WTC11 (cell line): Measurements from ENCODE around the gene HLA-DMA. TPM values are rescaled to one million over a fixed set of nuclear protein-coding genes. Genes with fewer than 3 reads are reported as not detected.

Experiments
- AR ChIP-seq: fragments of 250-450 bp; sonication (Bioruptor Pico); IDR thresholded peaks from 2 replicates; pipeline ENCODE4 v1.9.0; 2021; ENCODE audit warnings: mild to moderate bottlenecking
- ATF3 ChIP-seq: sonication (generic); formaldehyde crosslinking; conservative IDR thresholded peaks from 2 replicates; pipeline ENCODE4 v1.8.1; 2022; ENCODE audit warnings: mild to moderate bottlenecking, missing genetic modification reagents
- CREM ChIP-seq: sonication (generic); formaldehyde crosslinking; IDR thresholded peaks from 2 replicates; pipeline ENCODE4 v1.8.1; 2022; ENCODE audit warnings: mild to moderate bottlenecking, missing genetic modification reagents, moderate library complexity
- E2F1 ChIP-seq: sonication (generic); formaldehyde crosslinking; IDR thresholded peaks from 2 replicates; pipeline ENCODE4 v1.8.0; 2022; ENCODE audit warnings: mild to moderate bottlenecking, missing genetic modification reagents
- ETV6 ChIP-seq: sonication (generic); formaldehyde crosslinking; IDR thresholded peaks from 2 replicates; pipeline ENCODE4 v1.8.1; 2022; ENCODE audit warnings: mild to moderate bottlenecking, missing genetic modification reagents
- FOXK1 ChIP-seq: sonication (generic); formaldehyde crosslinking; IDR thresholded peaks from 2 replicates; pipeline ENCODE4 v1.8.0; 2022; ENCODE audit warnings: mild to moderate bottlenecking, moderate library complexity, missing genetic modification reagents
- GABPB1 ChIP-seq: sonication (generic); formaldehyde crosslinking; IDR thresholded peaks from 2 replicates; pipeline ENCODE4 v1.8.1; 2023; ENCODE audit warnings: mild to moderate bottlenecking, missing genetic modification reagents
- GRHL2 ChIP-seq: fragments of 250-450 bp; sonication (Bioruptor Pico); IDR thresholded peaks from 2 replicates; pipeline ENCODE4 v1.8.0; 2022; ENCODE audit warnings: mild to moderate bottlenecking, moderate library complexity; ENCODE audit not compliant: insufficient replicate concordance, severe bottlenecking
- GTF2I ChIP-seq: fragments of 250-450 bp; sonication (Bioruptor Pico); conservative IDR thresholded peaks from 2 replicates; pipeline ENCODE4 v1.4.0; 2021; ENCODE audit warnings: mild to moderate bottlenecking
- HMGA2 ChIP-seq: fragments of 250-450 bp; sonication (Bioruptor Pico); IDR thresholded peaks from 2 replicates; pipeline ENCODE4 v1.4.0; 2021; ENCODE audit warnings: mild to moderate bottlenecking, moderate library complexity
- MXD4 ChIP-seq: fragments of 250-450 bp; sonication (Bioruptor Pico); IDR thresholded peaks from 2 replicates; pipeline ENCODE4 v1.8.0; 2021; ENCODE audit warnings: mild to moderate bottlenecking, moderate library complexity, borderline replicate concordance
- NR2C2 ChIP-seq: sonication (generic); formaldehyde crosslinking; IDR thresholded peaks from 2 replicates; pipeline ENCODE4 v1.8.0; 2022; ENCODE audit warnings: mild to moderate bottlenecking, missing genetic modification reagents
- NR3C1 ChIP-seq: sonication (generic); formaldehyde crosslinking; conservative IDR thresholded peaks from 2 replicates; pipeline ENCODE4 v1.8.1; 2023; ENCODE audit warnings: low read depth, mild to moderate bottlenecking, missing genetic modification reagents
- PRRX2 ChIP-seq: fragments of 250-450 bp; sonication (Bioruptor Pico); IDR thresholded peaks from 2 replicates; pipeline ENCODE4 v1.8.0; 2021; ENCODE audit warnings: mild to moderate bottlenecking
- SMAD3 ChIP-seq: sonication (generic); formaldehyde crosslinking; IDR thresholded peaks from 2 replicates; pipeline ENCODE4 v1.8.0; 2022; ENCODE audit warnings: missing genetic modification reagents, mild to moderate bottlenecking, borderline replicate concordance
- SMAD4 ChIP-seq: sonication (generic); formaldehyde crosslinking; IDR thresholded peaks from 2 replicates; pipeline ENCODE4 v1.8.0; 2022; ENCODE audit warnings: mild to moderate bottlenecking, missing genetic modification reagents
- SOX15 ChIP-seq: fragments of 250-450 bp; sonication (Bioruptor Pico); IDR thresholded peaks from 2 replicates; pipeline ENCODE4 v1.9.0; 2021; ENCODE audit warnings: mild to moderate bottlenecking
- SP1 ChIP-seq: sonication (generic); formaldehyde crosslinking; conservative IDR thresholded peaks from 2 replicates; pipeline ENCODE4 v1.8.1; 2022; ENCODE audit warnings: missing genetic modification reagents
- STAT6 ChIP-seq: sonication (generic); formaldehyde crosslinking; conservative IDR thresholded peaks from 2 replicates; pipeline ENCODE4 v1.8.1; 2023; ENCODE audit warnings: mild to moderate bottlenecking, low read depth, missing genetic modification reagents, moderate library complexity
- TEAD1 ChIP-seq: sonication (generic); formaldehyde crosslinking; IDR thresholded peaks from 2 replicates; pipeline ENCODE4 v1.8.0; 2022; ENCODE audit warnings: mild to moderate bottlenecking, missing genetic modification reagents
- TEAD4 ChIP-seq: sonication (generic); formaldehyde crosslinking; IDR thresholded peaks from 2 replicates; pipeline ENCODE4 v1.8.0; 2022; ENCODE audit warnings: mild to moderate bottlenecking, missing genetic modification reagents
- USF2 ChIP-seq: sonication (generic); formaldehyde crosslinking; IDR thresholded peaks from 2 replicates; pipeline ENCODE4 v1.8.1; 2023; ENCODE audit warnings: mild to moderate bottlenecking, missing genetic modification reagents, moderate library complexity
- ZBTB21 ChIP-seq: sonication (generic); formaldehyde crosslinking; IDR thresholded peaks from 2 replicates; pipeline ENCODE4 v1.8.1; 2023; ENCODE audit warnings: mild to moderate bottlenecking, missing genetic modification reagents, borderline replicate concordance
- ZNF281 ChIP-seq: sonication (generic); formaldehyde crosslinking; IDR thresholded peaks from 2 replicates; pipeline ENCODE4 v1.8.0; 2023; ENCODE audit warnings: mild to moderate bottlenecking, missing genetic modification reagents
- ZNF416 ChIP-seq: fragments of 250-450 bp; sonication (Bioruptor Pico); IDR thresholded peaks from 2 replicates; pipeline ENCODE4 v1.9.0; 2021; ENCODE audit warnings: mild to moderate bottlenecking, inconsistent platforms
- total RNA-seq: library from RNA; stranded (reverse); gene quantifications from 3 replicates; pipeline ENCODE4 v1.2.3, GENCODE V29; 2021
- TF ChIP-seq, protein P1 (sequence below): fragments of 250-450 bp; sonication (Bioruptor Pico); IDR thresholded peaks from 2 replicates; pipeline ENCODE4 v1.8.0; 2021; ENCODE audit warnings: mild to moderate bottlenecking
- TF ChIP-seq, protein P2 (sequence below): sonication (generic); formaldehyde crosslinking; IDR thresholded peaks from 2 replicates; pipeline ENCODE4 v1.8.1; 2023; ENCODE audit warnings: mild to moderate bottlenecking, missing genetic modification reagents, moderate library complexity

Gene HLA-DMA
- total RNA-seq, 1 experiment from 2014 or later: 6.6 TPM

GRCh38 chr6:32968867-32969684 lies 16.2 kb upstream of the HLA-DMA start (continued):
- TF ChIP-seq STAT6 (no peak), TEAD4 (CRISPR knock-in tag) (peak; percentile 65; the same call in 1 of the 2 replicates), AR (no peak), CREM (CRISPR knock-in tag) (no peak), PRRX2 (CRISPR knock-in tag) (no peak), SP1 (CRISPR knock-in tag) (peak; percentile 54), MXD4 (no peak), GRHL2 (CRISPR knock-in tag) (no peak), ETV6 (CRISPR knock-in tag) (peak; percentile 13; the same call in 1 of the 2 replicates), ZNF281 (CRISPR knock-in tag) (no peak), E2F1 (CRISPR knock-in tag) (no peak; the same call in 1 of the 2 replicates), FOXK1 (CRISPR knock-in tag) (peak; percentile 48; the same call in 1 of the 2 replicates), GABPB1 (CRISPR knock-in tag) (0 out of 2 replicates have a peak, but pooled peaks have one; percentile 8), TEAD1 (CRISPR knock-in tag) (0 out of 2 replicates have a peak, but pooled peaks have one; percentile 20), NR2C2 (no peak), SMAD4 (CRISPR knock-in tag) (0 out of 2 replicates have a peak, but pooled peaks have one; percentile 6), ZBTB21 (CRISPR knock-in tag) (no peak), SOX15 (CRISPR knock-in tag) (no peak), HMGA2 (CRISPR knock-in tag) (no peak), SMAD3 (CRISPR knock-in tag) (no peak), ATF3 (CRISPR knock-in tag) (no peak), NR3C1 (CRISPR knock-in tag) (no peak), USF2 (no peak), GTF2I (no peak), ZNF416 (CRISPR knock-in tag) (no peak; the same call in 1 of the 2 replicates)
- TF ChIP-seq, protein P1, sequence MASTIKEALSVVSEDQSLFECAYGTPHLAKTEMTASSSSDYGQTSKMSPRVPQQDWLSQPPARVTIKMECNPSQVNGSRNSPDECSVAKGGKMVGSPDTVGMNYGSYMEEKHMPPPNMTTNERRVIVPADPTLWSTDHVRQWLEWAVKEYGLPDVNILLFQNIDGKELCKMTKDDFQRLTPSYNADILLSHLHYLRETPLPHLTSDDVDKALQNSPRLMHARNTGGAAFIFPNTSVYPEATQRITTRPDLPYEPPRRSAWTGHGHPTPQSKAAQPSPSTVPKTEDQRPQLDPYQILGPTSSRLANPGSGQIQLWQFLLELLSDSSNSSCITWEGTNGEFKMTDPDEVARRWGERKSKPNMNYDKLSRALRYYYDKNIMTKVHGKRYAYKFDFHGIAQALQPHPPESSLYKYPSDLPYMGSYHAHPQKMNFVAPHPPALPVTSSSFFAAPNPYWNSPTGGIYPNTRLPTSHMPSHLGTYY (CRISPR knock-in tag): no peak
- TF ChIP-seq, protein P2, sequence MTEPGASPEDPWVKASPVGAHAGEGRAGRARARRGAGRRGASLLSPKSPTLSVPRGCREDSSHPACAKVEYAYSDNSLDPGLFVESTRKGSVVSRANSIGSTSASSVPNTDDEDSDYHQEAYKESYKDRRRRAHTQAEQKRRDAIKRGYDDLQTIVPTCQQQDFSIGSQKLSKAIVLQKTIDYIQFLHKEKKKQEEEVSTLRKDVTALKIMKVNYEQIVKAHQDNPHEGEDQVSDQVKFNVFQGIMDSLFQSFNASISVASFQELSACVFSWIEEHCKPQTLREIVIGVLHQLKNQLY: no peak
